Keratinocyte (primary cell): ENCODE results near the gene WFS1.

Experiments used
- CTCF ChIP-seq, 3 experiments: IDR thresholded peaks in 1 of 3; conservative IDR thresholded peaks in 1 of 3; optimal IDR thresholded peaks in 1 of 3; 2 replicates in 2 of 3; 3 replicates in 1 of 3; pipeline versions ENCODE3 to v1.5.1; 2011; ENCODE audit warnings: low read length in 3 of 3, mild to moderate bottlenecking in 3 of 3, moderate library complexity in 2 of 3, control low read depth in 1 of 3, inconsistent platforms in 1 of 3; ENCODE audit not compliant: insufficient read depth in 2 of 3; ENCODE audit errors: extremely low read depth in 1 of 3
- EZH2 ChIP-seq: IDR thresholded peaks from one replicate; pipeline ENCODE4 v1.6.1; 2012; ENCODE audit warnings: inconsistent platforms, mild to moderate bottlenecking, low read length, moderate library complexity

- TF ChIP-seq CTCF (optimal IDR thresholded peaks at IDR 0.05 in 1 of 3, IDR thresholded peaks at IDR 0.05 in 1 of 3, conservative IDR thresholded peaks at IDR 0.05 in 1 of 3; ENCODE audit: extremely low read depth in 1 of 3, insufficient read depth in 2 of 3, low read length in 3 of 3) (no peak), EZH2 (no peak)
Observed at GRCh38 chr4:6297266-6297815, 27.7 kb downstream of the WFS1 start.
